HL-60 (cell line): ENCODE results near the gene NBEAL2.
"Not testable (repeated sequence)": the region's sequence is repeated elsewhere in the genome, so short reads cannot be mapped to it uniquely, and the experiment has no call there.

ENCODE experiments used
- DNase-seq, 2 experiments: peaks; one replicate each; pipeline ENCODE4 v3.0.0-alpha.2; 2010 to 2020; ENCODE audit warnings: low read depth in 1 of 2, low spot score in 1 of 2
- H3K27ac ChIP-seq: fragments of 250-450 bp; sonication (Bioruptor Pico); replicated peaks from 2 replicates; pipeline ENCODE4 v1.5.1; 2020; ENCODE audit warnings: mild to moderate bottlenecking, moderate library complexity
- H3K27me3 ChIP-seq: fragments of 250-450 bp; sonication (Bioruptor Pico); 2 replicates; pipeline ENCODE4 v1.5.1; 2021; ENCODE audit warnings: mild to moderate bottlenecking, moderate library complexity; ENCODE audit not compliant: insufficient read depth, poor library complexity, severe bottlenecking
- H3K4me3 ChIP-seq: replicated peaks from 2 replicates; pipeline ENCODE4 v1.5.1; 2011; ENCODE audit warnings: mild to moderate bottlenecking, control low read depth, low read length; ENCODE audit not compliant: insufficient read depth
- GABPA ChIP-seq: IDR thresholded peaks from 2 replicates; pipeline ENCODE4 v1.6.1; 2012; ENCODE audit warnings: low read depth
- POLR2AphosphoS5 ChIP-seq: IDR thresholded peaks from 2 replicates; pipeline ENCODE4 v1.6.1; 2012; ENCODE audit warnings: low read depth
- SPI1 ChIP-seq: IDR thresholded peaks from 2 replicates; pipeline ENCODE4 v1.6.1; 2012; ENCODE audit warnings: low read depth, mild to moderate bottlenecking, borderline replicate concordance
- TF ChIP-seq, protein P1 (sequence below): IDR thresholded peaks from one replicate; pipeline ENCODE4 v1.5.1; 2011; ENCODE audit warnings: low read length, control low read depth, inconsistent platforms; ENCODE audit not compliant: insufficient read depth
- TF ChIP-seq, protein P2 (sequence below): IDR thresholded peaks from 2 replicates; pipeline ENCODE4 v1.6.1; 2012; ENCODE audit warnings: low read depth; ENCODE audit not compliant: insufficient replicate concordance

NBEAL2 gene

DNA sequence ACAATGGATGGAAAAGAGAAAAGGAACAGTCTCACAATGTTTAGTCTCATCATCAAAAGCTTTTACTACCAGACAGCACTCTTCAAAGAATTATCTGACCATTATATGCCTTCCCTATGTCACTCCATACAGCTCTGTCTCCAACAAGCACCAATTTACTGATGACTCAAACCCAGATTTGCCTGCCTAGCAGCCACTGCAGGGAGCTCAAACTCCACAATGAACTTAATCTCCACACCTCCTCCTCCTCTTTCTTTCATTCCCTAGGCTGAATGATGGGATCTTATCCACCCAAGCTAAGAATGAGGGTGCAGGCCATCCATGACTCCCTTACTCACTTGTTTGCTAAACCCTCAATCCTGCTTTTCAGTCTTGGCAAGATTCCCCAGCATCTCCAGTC is 45.5 kb downstream of the NBEAL2 start:
- Histone ChIP-seq H3K4me3 (no peak overlapping the region), H3K27me3 (no peaks in the 10 kb centered on the region), H3K27ac (no peak overlapping the region)
- no peak for DNase-seq
- TF ChIP-seq, protein P1, sequence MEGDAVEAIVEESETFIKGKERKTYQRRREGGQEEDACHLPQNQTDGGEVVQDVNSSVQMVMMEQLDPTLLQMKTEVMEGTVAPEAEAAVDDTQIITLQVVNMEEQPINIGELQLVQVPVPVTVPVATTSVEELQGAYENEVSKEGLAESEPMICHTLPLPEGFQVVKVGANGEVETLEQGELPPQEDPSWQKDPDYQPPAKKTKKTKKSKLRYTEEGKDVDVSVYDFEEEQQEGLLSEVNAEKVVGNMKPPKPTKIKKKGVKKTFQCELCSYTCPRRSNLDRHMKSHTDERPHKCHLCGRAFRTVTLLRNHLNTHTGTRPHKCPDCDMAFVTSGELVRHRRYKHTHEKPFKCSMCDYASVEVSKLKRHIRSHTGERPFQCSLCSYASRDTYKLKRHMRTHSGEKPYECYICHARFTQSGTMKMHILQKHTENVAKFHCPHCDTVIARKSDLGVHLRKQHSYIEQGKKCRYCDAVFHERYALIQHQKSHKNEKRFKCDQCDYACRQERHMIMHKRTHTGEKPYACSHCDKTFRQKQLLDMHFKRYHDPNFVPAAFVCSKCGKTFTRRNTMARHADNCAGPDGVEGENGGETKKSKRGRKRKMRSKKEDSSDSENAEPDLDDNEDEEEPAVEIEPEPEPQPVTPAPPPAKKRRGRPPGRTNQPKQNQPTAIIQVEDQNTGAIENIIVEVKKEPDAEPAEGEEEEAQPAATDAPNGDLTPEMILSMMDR = no peak
- TF ChIP-seq SPI1 (no peak), POLR2AphosphoS5 (no peak), GABPA (no peak)
- TF ChIP-seq, protein P2, sequence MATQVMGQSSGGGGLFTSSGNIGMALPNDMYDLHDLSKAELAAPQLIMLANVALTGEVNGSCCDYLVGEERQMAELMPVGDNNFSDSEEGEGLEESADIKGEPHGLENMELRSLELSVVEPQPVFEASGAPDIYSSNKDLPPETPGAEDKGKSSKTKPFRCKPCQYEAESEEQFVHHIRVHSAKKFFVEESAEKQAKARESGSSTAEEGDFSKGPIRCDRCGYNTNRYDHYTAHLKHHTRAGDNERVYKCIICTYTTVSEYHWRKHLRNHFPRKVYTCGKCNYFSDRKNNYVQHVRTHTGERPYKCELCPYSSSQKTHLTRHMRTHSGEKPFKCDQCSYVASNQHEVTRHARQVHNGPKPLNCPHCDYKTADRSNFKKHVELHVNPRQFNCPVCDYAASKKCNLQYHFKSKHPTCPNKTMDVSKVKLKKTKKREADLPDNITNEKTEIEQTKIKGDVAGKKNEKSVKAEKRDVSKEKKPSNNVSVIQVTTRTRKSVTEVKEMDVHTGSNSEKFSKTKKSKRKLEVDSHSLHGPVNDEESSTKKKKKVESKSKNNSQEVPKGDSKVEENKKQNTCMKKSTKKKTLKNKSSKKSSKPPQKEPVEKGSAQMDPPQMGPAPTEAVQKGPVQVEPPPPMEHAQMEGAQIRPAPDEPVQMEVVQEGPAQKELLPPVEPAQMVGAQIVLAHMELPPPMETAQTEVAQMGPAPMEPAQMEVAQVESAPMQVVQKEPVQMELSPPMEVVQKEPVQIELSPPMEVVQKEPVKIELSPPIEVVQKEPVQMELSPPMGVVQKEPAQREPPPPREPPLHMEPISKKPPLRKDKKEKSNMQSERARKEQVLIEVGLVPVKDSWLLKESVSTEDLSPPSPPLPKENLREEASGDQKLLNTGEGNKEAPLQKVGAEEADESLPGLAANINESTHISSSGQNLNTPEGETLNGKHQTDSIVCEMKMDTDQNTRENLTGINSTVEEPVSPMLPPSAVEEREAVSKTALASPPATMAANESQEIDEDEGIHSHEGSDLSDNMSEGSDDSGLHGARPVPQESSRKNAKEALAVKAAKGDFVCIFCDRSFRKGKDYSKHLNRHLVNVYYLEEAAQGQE = no peak

DNA sequence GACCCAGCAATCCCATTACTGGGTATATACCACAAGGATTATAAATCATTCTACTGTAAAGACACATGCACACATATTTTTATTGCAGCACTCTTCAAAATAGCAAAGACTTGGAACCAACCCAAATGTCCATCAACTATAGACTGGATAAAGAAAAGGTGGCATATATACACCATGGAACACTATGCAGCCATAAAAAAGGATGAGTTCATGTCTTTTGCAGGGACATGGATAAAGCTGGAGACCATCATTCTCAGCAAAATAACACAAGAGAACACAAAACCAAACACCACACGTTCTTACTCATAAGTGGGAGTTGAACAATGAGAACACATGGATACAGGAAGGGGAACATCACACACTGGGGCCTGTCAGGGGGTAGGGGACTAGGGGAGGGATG is 47.0 kb downstream of the NBEAL2 start:
- not testable (repeated sequence) for H3K27me3 ChIP-seq, DNase-seq, H3K27ac ChIP-seq, H3K4me3 ChIP-seq

DNA sequence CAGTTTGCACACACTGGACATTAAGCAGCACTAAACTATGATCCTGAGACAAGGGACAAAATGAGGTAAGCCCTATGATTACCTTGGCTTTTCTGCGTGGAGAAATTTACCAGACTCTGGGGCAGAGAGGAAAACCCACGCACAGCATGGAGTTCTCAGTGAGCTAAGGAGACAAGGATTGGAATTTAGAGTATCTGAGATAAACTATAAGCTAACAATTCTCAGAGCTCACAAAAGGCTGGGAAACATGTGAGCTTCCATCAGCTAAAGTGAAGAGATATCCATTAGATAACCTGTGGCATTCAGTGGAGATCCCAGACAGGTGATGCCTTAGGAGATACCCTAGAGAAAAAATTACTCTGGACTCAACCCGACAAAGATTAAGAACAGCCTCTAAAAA is 48.7 kb downstream of the NBEAL2 start:
- Histone ChIP-seq H3K27me3 (no peaks in the 10 kb centered on the region), H3K27ac (no peak overlapping the region), H3K4me3 (no peak overlapping the region)
- TF ChIP-seq POLR2AphosphoS5 = no peak
- TF ChIP-seq GABPA = no peak
- TF ChIP-seq, protein P2 = no peak
- TF ChIP-seq, protein P1 = no peak
- TF ChIP-seq SPI1 = no peak
- DNase-seq = no peak

DNA sequence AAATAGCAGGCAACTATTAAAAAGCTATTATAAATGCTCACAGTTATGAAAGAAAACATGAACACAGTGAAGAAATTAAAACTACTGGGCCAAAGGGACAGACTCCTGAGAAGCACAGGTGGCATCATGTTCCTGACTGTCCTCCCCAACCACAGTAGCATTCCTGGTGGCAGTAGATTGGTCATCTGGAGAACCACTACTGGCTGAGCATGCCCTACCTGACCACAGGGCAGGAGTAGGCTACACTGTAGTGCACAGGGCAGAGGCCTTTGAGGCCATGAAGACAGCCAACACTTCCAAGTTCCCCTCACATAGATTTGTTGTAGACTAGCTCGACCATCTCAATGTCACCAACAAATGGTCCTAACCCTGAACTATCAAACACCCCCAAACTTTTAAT is 49.2 kb downstream of the NBEAL2 start:
- no peaks in the 10 kb centered on the region for H3K27me3 ChIP-seq
- DNase-seq = no peak
- H3K27ac ChIP-seq = no peak overlapping the region
- no peak for TF ChIP-seq GABPA
- TF ChIP-seq, protein P1 = no peak
- no peak overlapping the region for H3K4me3 ChIP-seq

DNA sequence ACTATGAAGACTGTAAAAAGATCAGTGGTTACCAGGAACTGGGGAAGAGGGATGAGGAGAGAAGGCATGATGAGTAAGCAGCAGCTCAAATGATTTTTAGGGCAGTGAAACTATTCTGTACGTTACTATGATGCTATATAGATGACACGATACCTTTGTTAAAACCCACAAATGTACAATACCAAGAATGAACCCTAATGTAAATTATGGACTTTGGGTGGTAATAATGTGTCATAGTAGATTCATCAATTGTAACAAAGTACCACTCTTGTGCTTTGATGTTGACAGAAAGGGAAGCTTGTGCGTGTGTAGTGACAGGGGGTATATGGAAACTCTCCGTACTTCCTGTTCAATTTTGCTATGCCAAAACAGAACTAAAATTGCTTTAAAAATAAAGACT is 51.6 kb downstream of the NBEAL2 start:
- DNase-seq, H3K27me3 ChIP-seq, H3K27ac ChIP-seq, H3K4me3 ChIP-seq: not testable (repeated sequence)
